Measurements from ENCODE around the gene STOML3. TPM values are rescaled to one million over a fixed set of nuclear protein-coding genes. Genes with fewer than 3 reads are reported as not detected.

STOML3 gene
- total and polyA plus RNA-seq, 8 donors, result 0.35 to 3.5 (median 1.8) TPM; not detected in 1

DNA sequence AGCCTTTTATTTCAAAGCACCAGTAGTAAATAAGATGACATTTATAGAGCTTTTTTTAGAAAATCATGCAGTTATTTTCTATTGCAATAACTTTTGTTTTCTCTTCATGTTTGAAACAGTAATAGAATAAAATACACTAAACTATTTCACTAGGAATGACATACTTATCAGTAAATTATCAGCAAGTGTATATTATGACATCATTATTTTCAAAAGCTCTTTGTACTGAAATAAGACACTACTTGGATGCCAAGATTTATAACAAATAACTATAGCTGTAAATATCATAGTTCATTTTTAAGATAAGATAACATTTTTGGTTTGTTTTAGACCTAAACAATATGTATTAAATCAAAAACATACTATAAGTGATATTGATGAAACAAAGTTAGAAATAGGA lies 56.8 kb downstream of the STOML3 start:
- Histone ChIP-seq H3K9me3 (no peaks in the 10 kb centered on the region), H3K36me3 (no peaks in the 10 kb centered on the region), H3K4me3 (no peak overlapping the region), H3K27ac (no peak overlapping the region), H3K4me1 (no peaks in the 10 kb centered on the region), H3K27me3 (no peaks in the 10 kb centered on the region)
- DNase-seq (no peak), ATAC-seq (no peak)
- TF ChIP-seq, protein P1, sequence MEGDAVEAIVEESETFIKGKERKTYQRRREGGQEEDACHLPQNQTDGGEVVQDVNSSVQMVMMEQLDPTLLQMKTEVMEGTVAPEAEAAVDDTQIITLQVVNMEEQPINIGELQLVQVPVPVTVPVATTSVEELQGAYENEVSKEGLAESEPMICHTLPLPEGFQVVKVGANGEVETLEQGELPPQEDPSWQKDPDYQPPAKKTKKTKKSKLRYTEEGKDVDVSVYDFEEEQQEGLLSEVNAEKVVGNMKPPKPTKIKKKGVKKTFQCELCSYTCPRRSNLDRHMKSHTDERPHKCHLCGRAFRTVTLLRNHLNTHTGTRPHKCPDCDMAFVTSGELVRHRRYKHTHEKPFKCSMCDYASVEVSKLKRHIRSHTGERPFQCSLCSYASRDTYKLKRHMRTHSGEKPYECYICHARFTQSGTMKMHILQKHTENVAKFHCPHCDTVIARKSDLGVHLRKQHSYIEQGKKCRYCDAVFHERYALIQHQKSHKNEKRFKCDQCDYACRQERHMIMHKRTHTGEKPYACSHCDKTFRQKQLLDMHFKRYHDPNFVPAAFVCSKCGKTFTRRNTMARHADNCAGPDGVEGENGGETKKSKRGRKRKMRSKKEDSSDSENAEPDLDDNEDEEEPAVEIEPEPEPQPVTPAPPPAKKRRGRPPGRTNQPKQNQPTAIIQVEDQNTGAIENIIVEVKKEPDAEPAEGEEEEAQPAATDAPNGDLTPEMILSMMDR (IDR thresholded peaks at IDR 0.05), result no peak
- intact Hi-C loops (cut with DNase I), result no loop called here

DNA sequence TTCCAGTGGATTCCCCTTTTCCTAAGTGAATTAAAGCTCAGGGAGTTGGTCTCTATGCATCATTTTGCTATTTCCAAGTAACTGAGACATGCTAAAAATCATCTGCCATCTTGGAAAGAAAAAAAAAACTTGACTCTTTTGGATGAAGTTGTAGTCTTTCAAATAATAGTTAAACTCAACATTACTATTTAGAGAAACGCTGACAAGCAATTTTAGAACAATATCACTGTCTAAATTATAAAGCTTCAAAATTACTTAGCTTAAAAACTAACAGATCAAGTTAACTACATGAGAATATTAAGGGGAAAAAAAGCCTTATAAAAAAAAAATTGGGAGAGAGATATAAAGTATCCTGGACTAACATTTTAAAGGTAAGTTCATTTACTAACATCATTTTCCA lies 68.5 kb downstream of the STOML3 start:
- peaks cover 0 to 6% of the 10 kb centered on the region in 2 donors for H3K27me3 ChIP-seq
- H3K27ac ChIP-seq, result no peak overlapping the region
- no peak overlapping the region for H3K4me3 ChIP-seq
- ATAC-seq (no peak), DNase-seq (no peak)
- no peaks in the 10 kb centered on the region for H3K9me3 ChIP-seq
- no peaks in the 10 kb centered on the region for H3K4me1 ChIP-seq
- intact Hi-C loops (cut with DNase I), result no loop called here
- TF ChIP-seq, protein P1 (IDR thresholded peaks at IDR 0.05), result no peak
- no peaks in the 10 kb centered on the region for H3K36me3 ChIP-seq

DNA sequence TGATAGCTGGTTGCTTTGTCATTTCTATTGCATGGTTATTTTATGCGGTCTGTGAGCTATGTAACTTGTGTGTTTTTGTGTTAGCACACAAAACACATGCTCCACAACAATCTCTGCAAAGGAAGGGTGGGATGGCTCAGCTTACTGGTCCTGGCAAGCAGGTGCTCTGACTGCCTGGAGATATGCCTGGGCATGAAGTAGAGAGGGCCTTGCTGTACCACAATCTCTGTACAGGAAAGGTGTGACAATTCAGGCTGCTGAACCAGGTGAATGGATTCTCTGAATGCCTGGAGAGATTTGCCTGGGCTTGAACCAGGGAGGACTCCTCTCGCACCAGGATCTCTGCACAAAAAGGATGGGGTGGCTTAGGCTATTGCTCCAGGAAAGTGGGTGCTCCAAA lies 69.5 kb downstream of the STOML3 start:
- Histone ChIP-seq H3K36me3 (no peaks in the 10 kb centered on the region), H3K9me3 (no peaks in the 10 kb centered on the region), H3K27me3 (peaks cover 0 to 6% of the 10 kb centered on the region in 2 donors), H3K27ac (no peak overlapping the region), H3K4me3 (no peak overlapping the region), H3K4me1 (no peaks in the 10 kb centered on the region)
- intact Hi-C loops (cut with DNase I), result no loop called here
- ATAC-seq (no peak), DNase-seq (no peak)
- TF ChIP-seq, protein P1 (IDR thresholded peaks at IDR 0.05), result no peak

Other genes with a start within 250 kb of the STOML3 start
- gene PROSER1, start 47.3 kb upstream of the STOML3 start, total RNA-seq, result 10 to 100 TPM; 28.3 to 38.4 TPM
- 10 to 100 TPM; 41.6 to 54.0 (median 44.0) TPM for gene PROSER1, start 47.3 kb upstream of the STOML3 start, polyA plus RNA-seq (ENCODE audit: insufficient read length in 6 of 6)
- gene NHLRC3, start 47.6 kb upstream of the STOML3 start, total RNA-seq, result 10 to 100 TPM; 26.2 to 28.5 TPM
- gene NHLRC3, start 47.6 kb upstream of the STOML3 start, polyA plus RNA-seq (ENCODE audit: insufficient read length in 6 of 6), result 10 to 100 TPM; 58.6 to 75.6 (median 68.3) TPM